Amygdala (tissue), 56 donors: ENCODE data around the gene SH2D5.
"Not testable (repeated sequence)": the region's sequence is repeated elsewhere in the genome, so short reads cannot be mapped to it uniquely, and the experiment has no call there.

Experiments
- DNase-seq, 56 donors: peaks; one replicate each; lab custom pipeline; 2025; lab: John Stamatoyannopoulos, UW

The SH2D5 gene

DNA sequence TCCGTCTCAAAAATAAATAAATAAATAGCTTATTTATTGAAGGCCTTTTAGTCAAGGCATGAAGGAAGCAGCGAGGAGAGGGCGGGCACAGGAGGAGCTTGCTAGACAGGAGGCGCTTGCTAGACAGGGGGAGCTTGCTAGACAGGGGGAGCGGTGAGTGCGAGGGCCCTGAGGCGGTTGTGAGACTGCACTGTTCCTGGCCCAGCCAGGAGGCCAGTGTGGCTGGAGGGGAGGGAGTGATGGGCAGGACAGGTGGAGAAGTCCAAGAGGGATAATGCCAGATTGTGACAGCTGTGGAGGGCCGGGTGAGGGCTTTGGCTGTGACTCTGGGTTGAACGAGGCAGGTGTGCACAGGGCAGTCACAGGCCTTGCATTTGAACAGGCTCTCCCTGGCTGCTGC, 32.9 kb downstream of the SH2D5 start:
- no peak for DNase-seq

DNA sequence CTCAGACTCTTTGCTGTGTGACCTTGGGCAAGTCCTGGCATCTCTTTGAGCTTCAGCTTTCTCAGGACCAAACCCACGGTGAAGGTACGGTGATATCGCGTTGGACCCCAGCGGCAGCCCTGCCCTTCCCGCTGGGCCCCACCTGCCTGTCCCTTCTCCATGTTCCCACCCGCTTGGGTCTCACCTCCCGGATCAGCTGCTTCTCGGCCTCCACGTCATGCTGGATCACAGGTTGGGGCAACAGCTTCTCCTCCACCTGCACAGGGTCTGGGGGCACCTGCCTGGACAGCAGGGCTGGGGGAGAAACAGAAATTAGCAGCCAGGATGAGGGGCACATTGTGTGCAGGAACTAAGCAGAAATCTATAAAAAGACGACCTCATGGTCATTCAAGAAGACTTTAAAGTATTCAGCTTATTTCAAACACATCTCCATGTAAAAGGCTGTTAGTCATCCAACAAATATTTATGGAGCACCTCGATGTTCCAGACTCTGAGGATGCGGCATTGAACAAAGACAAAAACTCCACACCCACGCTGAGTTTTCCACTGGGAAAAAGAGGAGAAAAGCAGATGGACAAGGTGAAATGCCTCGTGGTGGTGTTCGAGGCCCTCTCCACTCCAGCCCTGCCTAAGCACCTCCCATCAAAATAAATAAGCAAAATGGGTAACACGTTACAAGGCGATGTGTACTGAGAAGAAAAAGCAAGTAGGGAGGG, 34.1 kb downstream of the SH2D5 start:
- DNase-seq, result peak in 1 of 56 donors; percentile 8

DNA sequence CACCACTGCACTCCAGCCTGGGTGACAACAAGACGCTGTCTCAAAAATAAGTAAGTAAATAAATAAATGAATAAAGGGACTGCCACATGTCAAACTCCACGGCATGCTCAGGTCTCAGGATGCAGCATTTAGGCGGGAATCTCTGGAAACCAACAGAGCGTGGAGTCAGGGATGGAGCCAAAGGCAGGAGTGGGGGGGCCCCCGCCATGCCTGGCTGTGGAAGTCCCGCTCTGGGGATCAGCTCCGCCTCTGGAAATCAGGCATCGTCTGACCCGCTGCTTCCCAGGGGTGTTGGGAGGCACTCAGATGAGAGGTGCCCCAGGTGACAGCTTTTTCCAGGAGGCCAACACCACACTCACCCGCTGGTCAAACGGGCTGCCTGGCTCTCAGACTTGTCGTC, 34.9 kb downstream of the SH2D5 start:
- no peak for DNase-seq

DNA sequence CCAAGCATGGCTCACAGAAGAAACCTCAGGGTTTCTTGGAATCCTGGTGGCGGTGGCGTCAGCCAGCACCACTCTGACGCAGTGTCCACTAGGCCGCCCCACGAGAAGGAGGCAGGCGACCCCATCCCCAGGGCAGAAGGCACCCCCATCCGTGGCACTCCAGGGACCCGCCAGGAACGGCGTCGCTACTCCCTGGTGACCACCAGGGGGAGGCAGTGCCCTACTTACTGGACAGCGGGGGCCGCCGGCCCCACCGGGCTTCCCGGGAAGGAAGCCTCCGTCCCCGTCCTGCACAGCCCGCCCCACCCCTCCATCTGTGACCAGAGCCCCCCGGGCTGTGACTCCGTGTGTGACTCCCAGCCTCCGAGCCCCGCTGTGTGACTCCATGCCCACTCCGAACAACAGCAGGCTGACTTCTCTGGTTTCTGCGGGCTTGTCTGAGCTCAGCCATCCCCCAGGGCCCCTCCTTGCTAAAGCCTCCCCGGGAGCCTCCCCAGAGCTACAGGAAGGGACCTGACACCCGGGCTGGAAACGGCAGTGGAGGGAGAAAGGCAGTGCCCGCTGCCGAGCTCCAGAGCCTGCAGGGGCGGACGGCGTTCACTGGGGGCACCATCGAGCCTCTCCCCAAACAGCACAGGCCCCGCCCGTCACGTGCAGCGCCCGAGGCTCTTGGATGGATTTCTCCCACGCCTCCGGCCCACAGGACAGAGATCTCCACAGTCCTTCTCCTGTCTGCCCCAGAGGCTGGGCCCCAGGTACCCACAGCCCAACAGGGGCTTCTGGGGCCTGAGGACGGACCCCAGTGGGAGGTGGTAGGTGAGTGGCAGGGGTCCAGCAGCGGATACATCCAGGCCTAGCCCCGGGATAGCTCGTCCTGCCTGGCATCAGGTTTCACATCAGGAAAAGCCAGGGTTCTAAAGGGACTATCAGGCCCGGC, 35.8 kb downstream of the SH2D5 start:
- peak in 54 of 56 donors; percentile 17 to 86 (median 70) for DNase-seq

GRCh38 chr1:20695515-20695914, 37.0 kb downstream of the SH2D5 start:
- no peak for DNase-seq

GRCh38 chr1:20693623-20694022, 38.9 kb downstream of the SH2D5 start:
- no peak for DNase-seq

DNA sequence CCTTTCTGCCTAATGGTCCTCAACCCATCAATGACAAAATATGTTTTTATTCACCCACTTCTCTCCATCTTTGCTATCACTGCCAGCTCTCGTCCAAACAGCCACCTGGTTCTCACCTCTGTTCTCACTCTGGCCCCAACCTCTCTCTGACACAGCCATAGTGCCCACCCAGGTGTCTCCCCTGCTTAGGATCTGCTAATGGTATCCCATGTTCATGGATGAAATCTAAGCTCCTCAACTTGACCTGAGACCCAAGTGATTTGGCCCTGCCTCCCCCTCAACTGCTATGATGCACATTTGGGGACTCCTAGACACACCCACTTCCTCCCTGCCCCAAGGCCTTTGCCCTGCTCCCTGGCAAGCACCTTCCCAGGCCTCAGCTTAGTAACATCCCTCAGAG, 40.6 kb downstream of the SH2D5 start:
- DNase-seq, result no peak

GRCh38 chr1:20689645-20690056, 42.9 kb downstream of the SH2D5 start:
- DNase-seq, result no peak

- no peak for DNase-seq
These were observed 45.4 kb downstream of the SH2D5 start for GRCh38 chr1:20686883-20687725.

- DNase-seq, result peak in 2 of 56 donors; percentile 7 to 10
These were observed 46.8 kb downstream of the SH2D5 start for GRCh38 chr1:20685741-20686140.

DNA sequence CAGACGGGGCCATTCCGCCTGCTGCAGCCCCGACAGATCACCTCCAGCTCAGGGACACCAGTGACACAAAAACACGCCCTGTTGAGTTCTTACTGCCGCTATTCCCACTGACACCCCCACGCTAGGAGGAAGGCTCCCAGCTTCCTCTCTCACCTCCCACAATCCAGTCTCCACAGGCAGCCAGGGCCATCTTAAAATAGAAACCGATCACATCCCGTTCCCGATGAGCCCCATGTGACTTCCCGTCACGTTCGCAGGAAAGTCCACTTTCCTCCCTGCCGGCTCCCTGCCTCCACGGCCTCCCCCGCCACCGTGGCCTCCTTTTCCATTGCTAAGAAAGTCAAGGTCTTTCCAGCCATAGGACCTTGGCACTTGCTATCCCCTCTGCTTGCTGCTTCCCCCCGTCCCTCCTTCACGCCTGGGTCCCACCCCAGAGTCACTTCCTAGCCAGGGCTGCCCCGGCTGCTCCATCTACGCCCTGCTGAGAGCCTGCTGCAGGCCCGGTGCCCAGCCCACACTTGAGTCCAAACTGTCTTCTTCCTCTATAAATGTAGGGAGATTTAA, 47.3 kb downstream of the SH2D5 start:
- DNase-seq, result peak in 13 of 56 donors; percentile 6 to 40 (median 21)

GRCh38 chr1:20684651-20685050, 47.9 kb downstream of the SH2D5 start:
- no peak for DNase-seq

GRCh38 chr1:20684050-20684620, 48.4 kb downstream of the SH2D5 start:
- DNase-seq, result no peak

DNA sequence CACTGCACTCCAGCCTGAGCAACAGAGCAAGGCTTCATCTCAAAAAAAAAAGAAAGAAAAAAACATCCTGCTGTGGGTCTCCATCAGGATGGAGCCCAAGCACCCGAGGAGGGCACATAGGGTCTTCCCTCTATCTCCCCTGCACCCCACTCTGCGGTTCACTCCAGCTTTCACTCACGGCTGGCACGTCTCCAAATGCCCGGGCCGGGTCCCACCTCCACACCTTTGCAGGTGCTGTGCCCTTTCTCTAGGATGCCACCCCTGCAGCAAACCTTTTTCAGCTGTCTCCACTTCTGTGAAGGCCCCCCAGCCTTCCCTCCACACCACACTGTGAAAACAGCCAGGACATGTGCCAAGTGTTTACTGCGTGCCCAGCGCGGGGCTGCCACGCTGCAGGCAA, 48.9 kb downstream of the SH2D5 start:
- DNase-seq, result no peak

DNA sequence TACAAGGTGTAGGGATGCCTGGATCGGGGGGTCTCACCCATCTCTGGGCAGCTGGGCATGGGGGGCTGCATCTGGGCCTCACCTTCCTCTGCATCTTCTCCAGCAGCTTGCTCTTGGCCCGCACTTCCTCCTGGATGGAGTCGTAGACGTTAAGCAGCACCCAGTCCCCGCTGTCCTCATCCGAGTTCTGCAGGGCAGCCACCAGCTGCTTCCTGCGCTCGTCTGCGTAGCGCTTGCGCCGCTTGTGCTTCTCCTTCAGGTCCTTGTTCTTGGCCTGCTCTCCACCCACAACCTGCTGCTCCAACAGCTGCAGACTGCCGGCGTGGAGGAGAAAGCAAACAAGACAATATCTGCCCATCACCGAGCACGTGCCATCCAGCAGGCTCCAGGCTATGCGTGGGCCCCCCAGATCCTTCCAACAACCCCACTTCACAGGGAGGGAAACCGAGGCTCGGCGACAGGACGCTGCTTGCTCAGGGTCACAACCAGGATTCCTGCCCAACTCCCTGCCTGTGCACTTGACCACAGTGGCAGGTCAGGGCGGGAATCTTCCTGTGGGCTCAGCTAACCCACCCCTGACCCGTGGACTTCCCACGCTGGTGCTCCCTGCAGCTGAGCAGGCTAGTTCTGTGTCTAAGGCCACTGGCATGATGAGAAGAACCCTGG, 49.8 kb downstream of the SH2D5 start:
- DNase-seq, result peak in 29 of 56 donors; percentile 7 to 63 (median 28)

DNA sequence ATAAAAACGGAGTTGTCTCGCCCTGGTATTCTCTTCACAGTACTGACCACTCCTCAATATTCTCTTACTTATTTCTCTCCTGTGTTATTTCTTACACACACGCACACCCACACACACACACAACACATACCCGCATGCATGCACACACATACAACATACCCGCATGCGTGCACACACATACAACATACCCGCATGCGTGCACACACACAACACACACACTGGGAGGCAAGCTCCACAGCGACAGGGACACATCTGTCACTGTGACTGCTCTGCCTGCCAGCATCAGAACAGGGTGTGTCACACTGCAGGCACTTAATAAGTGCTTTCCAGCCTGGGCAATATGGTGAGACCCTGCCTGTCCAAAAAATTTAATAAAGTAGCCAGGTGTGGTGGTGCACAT, 50.5 kb downstream of the SH2D5 start:
- no peak for DNase-seq

GRCh38 chr1:20680269-20680668, 52.2 kb downstream of the SH2D5 start:
- DNase-seq, result no peak

GRCh38 chr1:20678599-20678998, 53.9 kb downstream of the SH2D5 start:
- peak in 1 of 56 donors; percentile 20 for DNase-seq

DNA sequence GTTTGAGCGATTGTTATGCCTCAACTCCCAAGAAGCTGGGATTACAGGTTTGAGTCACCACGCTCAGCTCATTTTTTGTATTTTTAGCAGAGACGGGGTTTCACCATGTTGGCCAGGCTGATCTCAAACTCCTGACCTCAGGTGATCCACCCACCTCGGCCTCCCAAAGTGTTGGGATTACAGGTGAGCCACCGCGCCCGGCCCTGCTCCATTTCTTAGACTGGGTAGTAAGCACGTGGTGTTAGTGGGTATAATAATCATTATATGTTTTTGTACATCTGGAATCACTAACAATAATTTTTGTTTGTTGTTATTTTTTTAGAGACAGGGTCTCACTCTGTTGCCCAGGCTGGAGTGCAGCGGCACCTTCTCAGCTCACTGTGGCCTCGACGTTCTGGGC, 58.9 kb downstream of the SH2D5 start:
- not testable (repeated sequence) for DNase-seq

- no peak for DNase-seq
These were observed 60.3 kb downstream of the SH2D5 start for GRCh38 chr1:20672265-20672632.
